GM18519 (cell line): ENCODE data around the gene NUDT6.

ENCODE experiments used
- ATAC-seq: cut with Tn5 transposase; IDR thresholded peaks from one replicate; pipeline ENCODE4 v1.9.1; 2021; ENCODE audit warnings: mild to moderate bottlenecking, moderate library complexity; ENCODE audit not compliant: unreplicated experiment, low FRiP score

NUDT6 gene

DNA sequence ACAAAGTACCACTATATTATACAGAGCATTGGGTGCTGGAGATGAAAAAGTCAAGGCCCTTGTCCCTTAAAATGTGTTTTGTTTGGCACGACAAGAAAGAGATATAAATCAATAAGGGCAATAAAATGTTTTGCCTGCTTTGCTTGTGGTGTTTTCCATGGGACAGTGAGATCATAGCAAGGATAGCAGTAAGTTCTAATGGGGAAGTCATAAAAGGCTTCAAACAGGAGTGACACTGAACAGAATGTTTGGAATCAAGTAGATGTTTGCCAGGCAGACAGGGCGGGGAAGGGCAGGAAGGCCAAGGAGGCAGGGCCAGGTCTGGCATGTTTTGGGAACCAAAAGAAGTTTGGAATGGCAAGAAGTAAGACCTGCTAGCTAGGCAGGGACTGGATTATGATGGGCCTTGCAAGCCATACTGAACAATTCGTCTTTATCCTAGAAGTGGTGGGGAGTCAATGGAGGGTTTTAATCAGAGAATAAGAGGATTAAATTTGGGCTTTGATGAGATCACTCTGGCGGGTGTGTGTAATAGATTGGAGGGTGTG, 79.3 kb downstream of the NUDT6 start:
- ATAC-seq: no peak
